NCI-H524 (cell line): ENCODE results near the gene LPCAT1.

Source experiments
- DNase-seq, 2 experiments: peaks; one replicate each; lab custom pipeline; 2025; lab: John Stamatoyannopoulos, UW

Gene LPCAT1

GRCh38 chr5:1444361-1445189 is 79.2 kb downstream of the LPCAT1 start:
- DNase-seq = no peak

GRCh38 chr5:1443991-1444360 is 79.8 kb downstream of the LPCAT1 start:
- peak in 1 of 2 experiments; percentile 14 for DNase-seq

- no peak for DNase-seq
Measured at GRCh38 chr5:1443171-1443570, 80.6 kb downstream of the LPCAT1 start.

GRCh38 chr5:1442222-1443145 is 81.3 kb downstream of the LPCAT1 start:
- DNase-seq = no peak

- no peak for DNase-seq
Measured at GRCh38 chr5:1441166-1441865, 82.4 kb downstream of the LPCAT1 start.

- no peak for DNase-seq
Measured at GRCh38 chr5:1440098-1440493, 83.7 kb downstream of the LPCAT1 start.

GRCh38 chr5:1439388-1440097 is 84.2 kb downstream of the LPCAT1 start:
- DNase-seq = peak in 1 of 2 experiments; percentile 12

GRCh38 chr5:1438871-1439270 is 84.9 kb downstream of the LPCAT1 start:
- DNase-seq = no peak

- no peak for DNase-seq
Measured at GRCh38 chr5:1437876-1438559, 85.7 kb downstream of the LPCAT1 start.

- DNase-seq = peak; percentile 48 to 80
Measured at GRCh38 chr5:1437226-1437829, 86.4 kb downstream of the LPCAT1 start.

- DNase-seq = no peak
Measured at GRCh38 chr5:1436681-1437080, 87.1 kb downstream of the LPCAT1 start.

- DNase-seq = no peak
Measured at GRCh38 chr5:1436036-1436435, 87.7 kb downstream of the LPCAT1 start.

GRCh38 chr5:1435369-1435768 is 88.4 kb downstream of the LPCAT1 start:
- DNase-seq = no peak

GRCh38 chr5:1432296-1432695 is 91.5 kb downstream of the LPCAT1 start:
- no peak for DNase-seq

- no peak for DNase-seq
Measured at GRCh38 chr5:1431896-1432295, 91.9 kb downstream of the LPCAT1 start.

GRCh38 chr5:1431021-1431811 is 92.5 kb downstream of the LPCAT1 start:
- DNase-seq = no peak

GRCh38 chr5:1430121-1430795 is 93.5 kb downstream of the LPCAT1 start:
- no peak for DNase-seq

- no peak for DNase-seq
Measured at GRCh38 chr5:1429496-1429895, 94.3 kb downstream of the LPCAT1 start.

GRCh38 chr5:1429066-1429465 is 94.7 kb downstream of the LPCAT1 start:
- DNase-seq = no peak
